GM11168 (cell line): Measurements from ENCODE around the gene CSH2.
"Not testable (repeated sequence)": the region's sequence is repeated elsewhere in the genome, so short reads cannot be mapped to it uniquely, and the experiment has no call there.

ENCODE experiments used
- in situ Hi-C: fragments of 300-500 bp; cut with MboI; formaldehyde crosslinking; loops from one replicate; pipeline ENCODE4 v1.12.0; 2022; ENCODE audit warnings: low sequenced_read_pairs; ENCODE audit not compliant: unreplicated experiment

CSH2 gene

GRCh38 chr17:63873577-63873976, at the start of gene CSH2:
TSS of gene CSH2 (minus strand) at chr17:63873677. CDS start at chr17:63873614, 63 bp downstream.
- in situ Hi-C loops = not testable (repeated sequence)

DNA sequence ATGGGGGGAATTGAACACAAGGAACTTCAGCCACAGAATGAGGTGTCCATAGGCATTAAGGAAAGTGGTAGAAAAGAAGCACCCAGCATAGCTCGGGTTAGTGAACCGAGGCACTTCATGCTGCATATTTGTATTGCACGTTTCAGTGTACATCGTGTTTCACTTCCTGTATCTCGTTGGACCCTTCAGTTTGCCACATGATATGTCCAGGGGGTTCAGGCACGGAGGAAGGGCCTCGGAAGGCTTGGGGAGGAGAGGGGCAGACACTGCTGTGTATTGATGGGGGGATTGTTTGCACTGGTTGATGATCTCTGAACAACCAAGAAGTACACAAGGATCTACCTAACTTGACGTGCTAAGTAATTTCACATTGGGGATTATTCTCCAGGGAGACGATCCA, 48.9 kb upstream of the CSH2 start:
- in situ Hi-C loops = not testable (repeated sequence)

DNA sequence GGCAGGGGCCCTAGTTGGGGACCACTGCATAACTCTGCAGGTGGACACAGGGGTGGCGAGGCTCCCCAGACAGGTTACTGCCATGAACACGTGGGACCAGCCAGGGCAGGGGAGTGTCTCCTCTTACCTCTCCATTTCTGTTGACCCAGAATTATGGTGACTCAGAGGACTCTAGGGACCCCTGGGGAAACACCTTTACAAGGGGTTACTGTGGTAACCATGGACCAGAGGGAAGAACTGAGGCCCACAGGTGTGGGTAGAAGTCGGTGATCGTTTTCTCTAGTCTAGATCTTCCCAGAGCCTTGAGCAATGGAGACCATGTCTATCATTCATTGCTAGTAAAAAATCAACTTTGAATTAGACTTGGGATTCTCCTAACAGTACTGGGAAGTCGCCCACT, 47.3 kb upstream of the CSH2 start:
- in situ Hi-C loops = not testable (repeated sequence)

- in situ Hi-C loops = not testable (repeated sequence)
These were observed 46.6 kb upstream of the CSH2 start for GRCh38 chr17:63920050-63920449.

DNA sequence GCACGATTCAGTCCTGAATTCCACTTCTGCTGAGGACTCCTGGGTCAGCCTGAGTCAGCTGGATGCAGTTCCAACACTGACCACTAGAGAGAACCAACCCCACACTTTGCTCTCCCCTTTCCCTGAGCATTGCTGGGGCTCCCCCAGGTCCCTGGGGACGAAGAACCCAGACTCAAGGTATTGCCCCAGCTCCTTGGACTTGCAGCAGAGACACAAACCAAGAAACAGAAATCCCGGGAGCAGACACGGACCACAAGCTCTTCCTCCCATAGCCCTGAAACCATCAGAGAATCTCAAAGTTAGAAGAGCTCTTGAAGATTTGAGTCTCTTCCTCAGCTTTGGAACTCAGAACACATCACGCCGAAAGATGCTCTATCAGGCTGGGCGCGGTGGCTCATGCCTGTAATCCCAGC, 45.8 kb upstream of the CSH2 start:
- in situ Hi-C loops = no loop called here

- in situ Hi-C loops = not testable (repeated sequence)
These were observed 45.4 kb upstream of the CSH2 start, which contains the start of gene GH1 for GRCh38 chr17:63918789-63919305. TSS of gene GH1 (minus strand) at chr17:63918839. CDS start at chr17:63918776, 63 bp downstream.

GRCh38 chr17:63918305-63918704, 44.8 kb upstream of the CSH2 start:
- in situ Hi-C loops = no loop called here

DNA sequence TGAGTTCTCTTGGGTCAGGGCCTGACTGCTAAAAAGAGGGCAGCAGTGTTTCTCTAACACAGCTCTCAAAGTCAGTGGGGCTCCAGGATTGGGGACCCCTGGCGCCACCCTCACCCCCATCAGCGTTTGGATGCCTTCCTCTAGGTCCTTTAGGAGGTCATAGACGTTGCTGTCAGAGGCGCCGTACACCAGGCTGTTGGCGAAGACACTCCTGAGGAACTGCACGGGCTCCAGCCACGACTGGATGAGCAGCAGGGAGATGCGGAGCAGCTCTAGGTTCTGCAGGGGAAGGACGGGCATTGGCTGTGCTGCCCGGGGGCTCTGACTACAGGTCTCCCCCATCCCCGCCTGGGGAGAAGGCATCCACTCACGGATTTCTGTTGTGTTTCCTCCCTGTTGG, 44.2 kb upstream of the CSH2 start:
- in situ Hi-C loops = no loop called here

DNA sequence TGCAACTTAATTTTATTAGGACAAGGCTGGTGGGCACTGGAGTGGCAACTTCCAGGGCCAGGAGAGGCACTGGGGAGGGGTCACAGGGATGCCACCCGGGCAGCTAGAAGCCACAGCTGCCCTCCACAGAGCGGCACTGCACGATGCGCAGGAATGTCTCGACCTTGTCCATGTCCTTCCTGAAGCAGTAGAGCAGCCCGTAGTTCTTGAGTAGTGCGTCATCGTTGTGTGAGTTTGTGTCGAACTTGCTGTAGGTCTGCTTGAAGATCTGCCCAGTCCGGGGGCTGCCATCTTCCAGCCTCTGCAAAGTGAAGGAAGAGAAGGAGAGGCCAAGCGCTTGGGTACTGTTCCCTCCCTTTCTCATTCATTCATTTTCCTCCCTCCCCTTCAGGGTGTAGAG, 43.7 kb upstream of the CSH2 start:
- in situ Hi-C loops = not testable (repeated sequence)

GRCh38 chr17:63916566-63917185, 43.2 kb upstream of the CSH2 start:
- in situ Hi-C loops = no loop called here

DNA sequence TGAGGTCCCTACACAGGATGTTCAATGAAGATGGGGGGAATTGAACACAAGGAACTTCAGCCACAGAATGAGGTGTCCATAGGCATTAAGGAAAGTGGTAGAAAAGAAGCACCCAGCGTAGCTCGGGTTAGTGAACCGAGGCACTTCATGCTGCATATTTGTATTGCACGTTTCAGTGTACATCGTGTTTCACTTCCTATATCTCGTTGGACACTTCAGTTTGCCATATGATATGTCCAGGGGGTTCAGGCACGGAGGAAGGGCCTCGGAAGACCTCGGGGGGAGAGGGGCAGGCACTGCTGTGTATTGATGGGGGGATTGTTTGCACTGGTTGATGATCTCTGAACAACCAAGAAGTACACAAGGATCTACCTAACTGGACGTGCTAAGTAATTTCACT, 42.3 kb upstream of the CSH2 start:
- in situ Hi-C loops = not testable (repeated sequence)

DNA sequence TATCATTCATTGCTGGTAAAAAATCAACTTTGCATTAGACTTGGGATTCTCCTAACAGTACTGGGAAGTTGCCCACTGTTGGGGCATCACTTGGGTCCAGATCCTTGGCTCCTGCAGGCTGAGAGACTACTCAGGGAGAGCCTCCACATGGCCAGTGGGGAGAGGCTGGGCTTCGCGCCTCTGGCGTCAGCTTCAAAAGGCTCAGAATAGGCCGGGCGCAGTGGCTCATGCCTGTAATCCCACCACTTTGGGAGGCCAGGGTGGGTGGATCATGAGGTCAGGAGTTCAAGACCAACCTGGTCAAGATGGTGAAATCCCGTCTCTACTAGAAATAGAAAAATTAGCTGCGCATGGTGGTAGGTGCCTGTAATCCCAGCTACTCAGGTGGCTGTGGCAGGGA, 41.0 kb upstream of the CSH2 start:
- in situ Hi-C loops = no loop called here

DNA sequence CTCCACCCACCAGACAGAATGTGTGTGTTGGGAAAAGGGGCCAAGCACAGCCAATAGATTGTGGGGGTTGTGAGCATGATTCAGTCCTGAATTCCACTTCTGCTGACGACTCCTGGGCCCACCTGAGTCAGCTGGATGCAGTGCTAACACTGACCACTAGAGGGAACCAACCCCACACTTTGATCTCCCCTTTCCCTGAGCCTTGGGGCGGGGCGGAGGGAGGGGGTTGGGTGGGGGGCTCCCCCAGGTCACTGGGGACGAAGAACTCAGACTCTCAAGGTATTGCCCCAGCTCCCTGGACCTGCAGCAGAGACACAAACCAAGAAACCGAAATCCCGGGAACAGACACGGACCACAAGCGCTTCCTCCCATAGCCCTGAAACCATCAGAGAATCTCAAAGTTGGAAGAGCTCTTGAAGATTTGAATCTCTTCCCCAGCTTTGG, 38.2 kb upstream of the CSH2 start:
- in situ Hi-C loops = no loop called here

DNA sequence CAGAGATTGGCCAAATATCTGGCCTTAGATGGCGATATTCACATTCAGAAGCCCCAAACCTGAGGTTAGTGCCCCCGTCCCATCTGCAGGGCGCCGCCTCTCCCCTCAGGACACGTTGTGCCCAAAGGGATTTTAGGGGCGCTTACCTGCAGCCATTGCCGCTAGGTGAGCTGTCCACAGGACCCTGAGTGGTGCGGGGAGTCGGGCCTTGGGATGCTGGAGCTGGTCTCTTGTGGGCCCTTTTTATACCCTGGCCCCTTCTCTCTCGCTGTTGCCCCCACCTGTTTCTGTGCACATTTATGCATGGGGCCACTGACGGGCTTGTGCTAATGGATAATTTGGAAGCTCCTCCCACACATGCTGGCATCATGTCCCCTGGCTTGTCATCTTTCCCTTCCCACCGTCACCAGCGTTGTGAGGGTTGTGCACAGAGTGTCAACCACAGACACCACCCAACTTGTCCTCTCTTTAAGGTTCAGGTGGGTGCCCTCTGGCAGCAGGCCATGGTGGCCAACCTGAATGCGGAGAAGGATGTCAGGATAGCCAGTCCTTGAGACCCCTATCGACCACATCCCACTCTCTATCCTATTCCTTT, 37.7 kb upstream of the CSH2 start, which contains the start of gene CSHL1:
Gene CSHL1 (minus strand): TSS at position 218 of the 595 bp plus-strand sequence. CDS start 62 bp downstream, at position 156.
- in situ Hi-C loops = no loop called here

- in situ Hi-C loops = no loop called here
These were observed 36.6 kb upstream of the CSH2 start for GRCh38 chr17:63910096-63910495.

DNA sequence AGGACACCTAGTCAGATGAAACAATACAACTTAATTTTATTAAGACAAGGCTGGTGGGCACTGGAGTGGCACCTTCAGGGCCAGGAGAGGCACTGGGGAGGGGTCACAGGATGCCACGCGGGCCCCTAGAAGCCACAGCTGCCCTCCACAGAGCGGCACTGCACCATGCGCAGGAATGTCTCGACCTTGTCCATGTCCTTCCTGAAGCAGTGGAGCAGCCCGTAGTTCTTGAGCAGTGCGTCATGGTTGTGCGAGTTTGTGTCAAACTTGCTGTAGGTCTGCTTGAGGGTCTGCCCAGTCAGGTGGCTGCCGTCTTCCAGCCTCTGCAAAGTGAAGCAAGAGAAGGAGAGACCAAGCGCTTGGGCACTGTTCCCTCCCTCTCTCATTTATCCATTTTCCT, 36.1 kb upstream of the CSH2 start:
- in situ Hi-C loops = not testable (repeated sequence)

GRCh38 chr17:63907161-63907778, 33.8 kb upstream of the CSH2 start:
- in situ Hi-C loops = not testable (repeated sequence)

GRCh38 chr17:63904796-63905195, 31.3 kb upstream of the CSH2 start:
- in situ Hi-C loops = not testable (repeated sequence)

- in situ Hi-C loops = not testable (repeated sequence)
These were observed 30.3 kb upstream of the CSH2 start for GRCh38 chr17:63903787-63904201.

DNA sequence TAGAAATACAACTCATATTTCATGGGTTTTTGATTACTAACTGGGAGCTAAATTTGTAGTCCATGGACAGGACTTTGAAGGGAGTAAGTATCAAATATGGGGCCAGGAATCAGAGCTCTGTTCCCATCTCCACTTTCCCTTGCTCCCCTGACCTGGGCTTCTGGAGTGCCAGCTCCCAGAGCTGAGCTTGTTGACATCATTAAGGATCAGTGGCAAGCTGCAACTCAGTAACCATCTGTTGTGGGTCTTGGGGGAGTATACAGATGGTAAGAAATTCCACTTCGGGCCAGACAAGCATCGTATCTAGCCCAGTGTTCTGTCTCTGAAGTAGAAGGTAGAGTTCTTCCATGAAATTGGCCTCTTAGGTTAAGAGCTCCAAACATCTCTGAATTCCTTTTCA, 28.5 kb upstream of the CSH2 start:
- in situ Hi-C loops = not testable (repeated sequence)
